ENCODE data around the gene CDV3.
"Not testable (repeated sequence)": the region's sequence is repeated elsewhere in the genome, so short reads cannot be mapped to it uniquely, and the experiment has no call there.

Gene CDV3

DNA sequence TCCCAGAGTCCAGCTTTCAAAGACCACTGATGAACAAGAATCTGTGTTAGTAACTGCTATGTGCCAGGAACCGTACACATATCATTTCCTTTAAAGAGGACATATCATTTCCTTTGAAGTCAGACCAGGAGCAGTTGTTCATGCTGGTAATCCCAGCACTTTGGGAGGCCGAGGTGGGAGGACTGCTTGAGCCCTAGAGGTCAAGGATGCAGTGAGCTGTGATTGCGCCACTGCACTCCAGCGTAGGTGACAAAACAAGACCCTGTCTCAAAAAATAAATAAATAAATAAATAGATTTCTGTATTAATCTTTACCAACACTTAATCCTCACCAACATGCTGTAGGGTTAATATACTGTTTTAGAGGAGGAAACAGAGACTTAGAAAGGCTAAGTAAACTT is 23.9 kb upstream of the CDV3 start:
- no peaks in the 10 kb centered on the region for H3K27me3 ChIP-seq (ENCODE audit: insufficient read depth, poor library complexity, severe bottlenecking)
- no peak for DNase-seq (ENCODE audit: low spot score)
- no peak overlapping the region for H3K4me3 ChIP-seq (ENCODE audit: severe bottlenecking)
- TF ChIP-seq, protein P1, sequence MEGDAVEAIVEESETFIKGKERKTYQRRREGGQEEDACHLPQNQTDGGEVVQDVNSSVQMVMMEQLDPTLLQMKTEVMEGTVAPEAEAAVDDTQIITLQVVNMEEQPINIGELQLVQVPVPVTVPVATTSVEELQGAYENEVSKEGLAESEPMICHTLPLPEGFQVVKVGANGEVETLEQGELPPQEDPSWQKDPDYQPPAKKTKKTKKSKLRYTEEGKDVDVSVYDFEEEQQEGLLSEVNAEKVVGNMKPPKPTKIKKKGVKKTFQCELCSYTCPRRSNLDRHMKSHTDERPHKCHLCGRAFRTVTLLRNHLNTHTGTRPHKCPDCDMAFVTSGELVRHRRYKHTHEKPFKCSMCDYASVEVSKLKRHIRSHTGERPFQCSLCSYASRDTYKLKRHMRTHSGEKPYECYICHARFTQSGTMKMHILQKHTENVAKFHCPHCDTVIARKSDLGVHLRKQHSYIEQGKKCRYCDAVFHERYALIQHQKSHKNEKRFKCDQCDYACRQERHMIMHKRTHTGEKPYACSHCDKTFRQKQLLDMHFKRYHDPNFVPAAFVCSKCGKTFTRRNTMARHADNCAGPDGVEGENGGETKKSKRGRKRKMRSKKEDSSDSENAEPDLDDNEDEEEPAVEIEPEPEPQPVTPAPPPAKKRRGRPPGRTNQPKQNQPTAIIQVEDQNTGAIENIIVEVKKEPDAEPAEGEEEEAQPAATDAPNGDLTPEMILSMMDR (IDR thresholded peaks at IDR 0.05; ENCODE audit: poor library complexity, severe bottlenecking) = no peak
- no peaks in the 10 kb centered on the region for H3K36me3 ChIP-seq (ENCODE audit: low read depth)
- peaks cover 10% of the 10 kb centered on the region for H3K4me1 ChIP-seq (ENCODE audit: insufficient read depth, poor library complexity, severe bottlenecking)
- H3K27ac ChIP-seq (ENCODE audit: poor library complexity, severe bottlenecking) = no peak overlapping the region
- no peaks in the 10 kb centered on the region for H3K9me3 ChIP-seq (ENCODE audit: severe bottlenecking)
- ATAC-seq (ENCODE audit: low read depth) = no peak

DNA sequence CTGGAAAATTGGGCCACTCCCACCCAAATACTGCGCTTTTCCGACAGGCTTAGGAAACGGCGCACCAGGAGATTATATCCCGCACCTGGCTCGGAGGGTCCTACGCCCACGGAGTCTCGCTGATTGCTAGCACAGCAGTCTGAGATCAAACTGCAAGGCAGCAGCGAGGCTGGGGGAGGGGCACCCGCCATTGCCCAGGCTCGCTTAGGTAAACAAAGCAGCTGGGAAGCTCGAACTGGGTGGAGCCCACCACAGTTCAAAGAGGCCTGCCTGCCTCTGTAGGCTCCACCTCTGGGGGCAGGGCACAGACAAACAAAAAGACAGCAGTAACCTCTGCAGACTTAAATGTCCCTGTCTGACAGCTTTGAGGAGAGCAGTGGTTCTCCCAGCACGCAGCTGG is 21.9 kb upstream of the CDV3 start:
- H3K9me3 ChIP-seq (ENCODE audit: severe bottlenecking); H3K27me3 ChIP-seq (ENCODE audit: insufficient read depth, poor library complexity, severe bottlenecking); H3K36me3 ChIP-seq (ENCODE audit: low read depth); ATAC-seq (ENCODE audit: low read depth); DNase-seq (ENCODE audit: low spot score); H3K4me3 ChIP-seq (ENCODE audit: severe bottlenecking); H3K27ac ChIP-seq (ENCODE audit: poor library complexity, severe bottlenecking): not testable (repeated sequence)
- H3K4me1 ChIP-seq (ENCODE audit: insufficient read depth, poor library complexity, severe bottlenecking) = peaks cover 10% of the 10 kb centered on the region

DNA sequence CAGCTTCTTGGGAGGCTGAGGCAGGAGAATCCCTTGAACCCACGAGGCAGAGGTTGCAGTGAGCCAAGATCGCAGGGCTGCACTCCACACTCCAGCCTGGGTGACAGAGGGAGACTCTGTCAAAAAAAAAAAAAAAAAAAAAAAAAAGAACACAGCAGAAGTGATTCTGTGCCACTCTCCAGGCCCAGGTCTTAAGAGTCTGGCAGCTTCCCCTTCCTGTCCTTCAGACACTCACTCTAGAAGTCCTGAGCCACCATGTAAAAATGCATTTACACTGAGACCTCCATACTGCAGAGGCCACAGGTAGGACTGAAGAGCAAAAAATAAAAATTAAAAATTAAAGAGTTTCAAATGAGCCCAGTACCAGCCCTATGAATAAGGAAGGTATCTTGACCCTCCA is 11.8 kb upstream of the CDV3 start:
- Histone ChIP-seq H3K4me1 (ENCODE audit: insufficient read depth, poor library complexity, severe bottlenecking) (no peaks in the 10 kb centered on the region), H3K9me3 (ENCODE audit: severe bottlenecking) (no peaks in the 10 kb centered on the region), H3K27ac (ENCODE audit: poor library complexity, severe bottlenecking) (no peak overlapping the region), H3K4me3 (ENCODE audit: severe bottlenecking) (no peak overlapping the region), H3K36me3 (ENCODE audit: low read depth) (no peaks in the 10 kb centered on the region), H3K27me3 (ENCODE audit: insufficient read depth, poor library complexity, severe bottlenecking) (no peaks in the 10 kb centered on the region)
- no peak for ATAC-seq (ENCODE audit: low read depth)
- TF ChIP-seq, protein P1 (IDR thresholded peaks at IDR 0.05; ENCODE audit: poor library complexity, severe bottlenecking) = no peak
- no peak for DNase-seq (ENCODE audit: low spot score)

DNA sequence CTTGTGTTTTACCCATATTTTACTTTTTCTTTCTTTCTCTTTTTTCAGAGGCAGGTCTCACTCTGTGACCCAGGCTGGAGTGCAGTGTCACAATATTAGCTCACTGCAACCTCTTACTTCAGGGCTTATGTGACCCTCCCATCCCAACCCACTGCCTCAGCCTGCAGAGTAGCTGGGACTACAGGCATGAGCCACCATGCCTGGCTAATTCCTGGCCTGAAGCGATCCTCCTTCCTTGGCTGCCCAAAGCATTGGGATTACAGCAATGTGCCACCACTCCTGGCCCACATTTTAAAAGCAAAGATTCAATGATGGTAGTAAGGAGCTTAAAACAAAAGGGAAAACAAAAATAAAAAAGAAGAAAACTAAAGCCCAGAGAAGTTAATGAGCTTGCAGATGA is 11.1 kb upstream of the CDV3 start:
- ATAC-seq (ENCODE audit: low read depth) = no peak
- Histone ChIP-seq H3K4me3 (ENCODE audit: severe bottlenecking) (no peak overlapping the region), H3K9me3 (ENCODE audit: severe bottlenecking) (no peaks in the 10 kb centered on the region), H3K36me3 (ENCODE audit: low read depth) (no peaks in the 10 kb centered on the region), H3K27me3 (ENCODE audit: insufficient read depth, poor library complexity, severe bottlenecking) (no peaks in the 10 kb centered on the region), H3K4me1 (ENCODE audit: insufficient read depth, poor library complexity, severe bottlenecking) (no peaks in the 10 kb centered on the region), H3K27ac (ENCODE audit: poor library complexity, severe bottlenecking) (no peak overlapping the region)
- TF ChIP-seq, protein P1 (IDR thresholded peaks at IDR 0.05; ENCODE audit: poor library complexity, severe bottlenecking) = no peak
- no peak for DNase-seq (ENCODE audit: low spot score)

DNA sequence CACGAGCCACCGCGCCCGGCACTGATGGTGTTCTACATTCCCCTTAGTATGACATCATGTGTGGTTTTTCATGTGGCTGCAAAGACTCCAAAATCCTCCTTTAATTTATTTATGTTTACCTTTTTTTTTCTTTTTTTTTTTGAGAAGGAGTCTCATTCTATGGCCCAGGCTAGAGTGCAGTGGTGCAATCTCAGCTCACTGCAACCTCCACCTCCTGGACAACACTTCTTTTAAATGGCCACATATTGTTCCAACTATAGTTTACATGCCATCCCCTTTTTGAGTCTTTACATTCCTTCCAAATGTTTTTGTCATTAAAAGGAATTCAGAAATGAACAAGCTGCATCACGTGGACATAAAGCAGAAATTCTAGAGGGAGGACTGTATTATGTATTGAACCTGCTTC is 10.3 kb upstream of the CDV3 start:
- DNase-seq (ENCODE audit: low spot score) = no peak
- H3K27me3 ChIP-seq (ENCODE audit: insufficient read depth, poor library complexity, severe bottlenecking) = no peaks in the 10 kb centered on the region
- TF ChIP-seq, protein P1 (IDR thresholded peaks at IDR 0.05; ENCODE audit: poor library complexity, severe bottlenecking) = no peak
- H3K4me1 ChIP-seq (ENCODE audit: insufficient read depth, poor library complexity, severe bottlenecking) = peaks cover 4% of the 10 kb centered on the region
- ATAC-seq (ENCODE audit: low read depth) = no peak
- no peak overlapping the region for H3K4me3 ChIP-seq (ENCODE audit: severe bottlenecking)
- no peaks in the 10 kb centered on the region for H3K9me3 ChIP-seq (ENCODE audit: severe bottlenecking)
- no peak overlapping the region for H3K27ac ChIP-seq (ENCODE audit: poor library complexity, severe bottlenecking)
- H3K36me3 ChIP-seq (ENCODE audit: low read depth) = no peaks in the 10 kb centered on the region

All from RWPE2 (cell line).